A673 (cell line): ENCODE results near the gene HS3ST6.

Source experiments
- CTCF ChIP-seq: fragments of 300-800, 200-600 bp; sonication (generic); conservative IDR thresholded peaks from 2 replicates; pipeline ENCODE4 v1.5.1; 2017; ENCODE audit warnings: low read depth, mild to moderate bottlenecking, antibody characterized with exemption, low read length, moderate library complexity, mixed read lengths
- EZH2 ChIP-seq: fragments of 200-600 bp; sonication (generic); IDR thresholded peaks from 2 replicates; pipeline ENCODE4 v1.6.1; 2017; ENCODE audit warnings: borderline replicate concordance, low read depth, mild to moderate bottlenecking, mixed read lengths, antibody characterized with exemption, low read length; ENCODE audit not compliant: poor library complexity, severe bottlenecking

- TF ChIP-seq CTCF (no peak), EZH2 (no peak)
These were observed 33.3 kb downstream of the HS3ST6 start for GRCh38 chr16:1884889-1885288.
